ENCODE results near the gene EXOSC10.
"Not testable (repeated sequence)": the region's sequence is repeated elsewhere in the genome, so short reads cannot be mapped to it uniquely, and the experiment has no call there.

The EXOSC10 gene

GRCh38 chr1:11109047-11109760 lies 9.5 kb upstream of the EXOSC10 start:
- no peak for DNase-seq (ENCODE audit: low read depth in 3 of 3, low spot score in 1 of 3)

- no peak for DNase-seq (ENCODE audit: low read depth in 3 of 3, low spot score in 1 of 3)
Measured at GRCh38 chr1:11107599-11107998, 7.9 kb upstream of the EXOSC10 start.

- DNase-seq (ENCODE audit: low read depth in 3 of 3, low spot score in 1 of 3), result no peak
Measured at GRCh38 chr1:11105586-11105985, 5.9 kb upstream of the EXOSC10 start.

GRCh38 chr1:11101347-11101746 lies 1.7 kb upstream of the EXOSC10 start:
- DNase-seq (ENCODE audit: low read depth in 3 of 3, low spot score in 1 of 3), result no peak

- not testable (repeated sequence) for DNase-seq (ENCODE audit: low read depth in 3 of 3, low spot score in 1 of 3)
Measured at GRCh38 chr1:11100806-11101205, 1.1 kb upstream of the EXOSC10 start.

GRCh38 chr1:11100149-11100493 lies 452 bp upstream of the EXOSC10 start:
- peak in 1 of 3 donors; percentile 3 for DNase-seq (ENCODE audit: low read depth in 3 of 3, low spot score in 1 of 3)

- DNase-seq (ENCODE audit: low read depth in 3 of 3, low spot score in 1 of 3), result no peak
Measured at GRCh38 chr1:11098931-11099309, 749 bp downstream of the EXOSC10 start.

- DNase-seq (ENCODE audit: low read depth in 3 of 3, low spot score in 1 of 3), result not testable (repeated sequence)
Measured at GRCh38 chr1:11083784-11084183, 15.9 kb downstream of the EXOSC10 start.

GRCh38 chr1:11080931-11081330 lies 18.7 kb downstream of the EXOSC10 start:
- no peak for DNase-seq (ENCODE audit: low read depth in 3 of 3, low spot score in 1 of 3)

GRCh38 chr1:11078631-11079030 lies 21.0 kb downstream of the EXOSC10 start:
- DNase-seq (ENCODE audit: low read depth in 3 of 3, low spot score in 1 of 3), result no peak

- not testable (repeated sequence) for DNase-seq (ENCODE audit: low read depth in 3 of 3, low spot score in 1 of 3)
Measured at GRCh38 chr1:11073398-11073797, 26.3 kb downstream of the EXOSC10 start.

GRCh38 chr1:11072216-11072917 lies 27.3 kb downstream of the EXOSC10 start:
- no peak for DNase-seq (ENCODE audit: low read depth in 3 of 3, low spot score in 1 of 3)

- no peak for DNase-seq (ENCODE audit: low read depth in 3 of 3, low spot score in 1 of 3)
Measured at GRCh38 chr1:11071463-11072215, 28.0 kb downstream of the EXOSC10 start.

- no peak for DNase-seq (ENCODE audit: low read depth in 3 of 3, low spot score in 1 of 3)
Measured at GRCh38 chr1:11070876-11071275, 28.8 kb downstream of the EXOSC10 start.

GRCh38 chr1:11068600-11069473 lies 30.8 kb downstream of the EXOSC10 start:
- DNase-seq (ENCODE audit: low read depth in 3 of 3, low spot score in 1 of 3), result no peak

- DNase-seq (ENCODE audit: low read depth in 3 of 3, low spot score in 1 of 3), result no peak
Measured at GRCh38 chr1:11067716-11068599, 31.7 kb downstream of the EXOSC10 start.

- no peak for DNase-seq (ENCODE audit: low read depth in 3 of 3, low spot score in 1 of 3)
Measured at GRCh38 chr1:11065796-11066195, 33.9 kb downstream of the EXOSC10 start.

GRCh38 chr1:11064942-11065341 lies 34.7 kb downstream of the EXOSC10 start:
- no peak for DNase-seq (ENCODE audit: low read depth in 3 of 3, low spot score in 1 of 3)

GRCh38 chr1:11063937-11064537 lies 35.6 kb downstream of the EXOSC10 start:
- not testable (repeated sequence) for DNase-seq (ENCODE audit: low read depth in 3 of 3, low spot score in 1 of 3)

- DNase-seq (ENCODE audit: low read depth in 3 of 3, low spot score in 1 of 3), result no peak
Measured at GRCh38 chr1:11062965-11063401, 36.7 kb downstream of the EXOSC10 start.
